ENCODE measurements around the gene ATP5F1E. TPM values are rescaled to one million over a fixed set of nuclear protein-coding genes. Genes with fewer than 3 reads are reported as not detected.
A peak's percentile ranks its signal among the peaks of the same experiment; 100 is the strongest.

ATP5F1E gene
- total RNA-seq, 4 donors from 2014 or later: 11.6 to 35.5 (median 26.0) TPM

- DNase-seq: no peak
- H3K27me3 ChIP-seq: no peaks in the 10 kb centered on the region
- no peaks in the 10 kb centered on the region for H3K36me3 ChIP-seq
- peak overlapping the region in 3 of 4 donors; percentile 31 to 63 (median 34) for H3K27ac ChIP-seq
- H3K4me3 ChIP-seq: no peak overlapping the region
- TF ChIP-seq CTCF (IDR thresholded peaks at IDR 0.05) (no peak), POLR2A (IDR thresholded peaks at IDR 0.05) (no peak)
- 39 to 45% methylated on average over 5 to 8 of the region's 8 CpGs for WGBS, 2 donors
- intact Hi-C loops (cut with DNase I): no loop called here
- peaks cover 25 to 51% (median 32%) of the 10 kb centered on the region in 3 donors for H3K4me1 ChIP-seq
- no peaks in the 10 kb centered on the region for H3K9me3 ChIP-seq
Observed at GRCh38 chr20:59010321-59010994, 21.7 kb downstream of the ATP5F1E start.

- Histone ChIP-seq H3K36me3 (no peaks in the 10 kb centered on the region), H3K4me1 (peaks cover 30 to 67% (median 44%) of the 10 kb centered on the region in 3 donors), H3K9me3 (no peaks in the 10 kb centered on the region), H3K27ac (peak overlapping the region in 1 of 4 donors; percentile 87), H3K4me3 (no peak overlapping the region), H3K27me3 (no peaks in the 10 kb centered on the region)
- TF ChIP-seq CTCF (IDR thresholded peaks at IDR 0.05) (no peak), POLR2A (IDR thresholded peaks at IDR 0.05) (no peak)
- DNase-seq: no peak
- WGBS, 2 donors: 77 to 88% methylated on average over 5 to 7 of the region's 8 CpGs
- intact Hi-C loops (cut with DNase I): no loop called here
Observed at GRCh38 chr20:59008715-59009336, 23.3 kb downstream of the ATP5F1E start.

GRCh38 chr20:59007665-59008511, 24.2 kb downstream of the ATP5F1E start:
- 83% methylated on average over 14 of the region's 24 CpGs; no CpG with 5 or more reads in 1 of the 2 donors for WGBS, 2 donors
- peak overlapping the region; percentile 77 to 90 (median 86) for H3K27ac ChIP-seq
- H3K36me3 ChIP-seq: peaks cover 0 to 7% (median 0%) of the 10 kb centered on the region in 3 donors
- peak overlapping the region; percentile 52 to 85 (median 66) for H3K4me3 ChIP-seq
- DNase-seq: peak; percentile 42
- TF ChIP-seq POLR2A (IDR thresholded peaks at IDR 0.05): no peak
- H3K4me1 ChIP-seq: peaks cover 30 to 76% (median 47%) of the 10 kb centered on the region in 3 donors
- H3K27me3 ChIP-seq: no peaks in the 10 kb centered on the region
- intact Hi-C loops (cut with DNase I): no loop called here
- no peaks in the 10 kb centered on the region for H3K9me3 ChIP-seq

GRCh38 chr20:59006864-59007664, 25.1 kb downstream of the ATP5F1E start, which contains the start of gene CTSZ:
TSS of gene CTSZ (minus strand) at chr20:59007254. CDS start at chr20:59007128, 126 bp downstream.
- no peak for TF ChIP-seq CTCF (IDR thresholded peaks at IDR 0.05)
- TF ChIP-seq POLR2A (IDR thresholded peaks at IDR 0.05): peak in 2 of 4 donors; percentile 49 to 57
- H3K27me3 ChIP-seq: no peaks in the 10 kb centered on the region
- H3K4me3 ChIP-seq: peak within 1 kb of the TSS; percentile 52 to 85 (median 66)
- intact Hi-C loops (cut with DNase I): no loop called here
- no peaks in the 10 kb centered on the region for H3K9me3 ChIP-seq
- no CpG with 5 or more reads among the region's 82 CpGs for WGBS, 2 donors
- H3K36me3 ChIP-seq: peaks cover 0 to 13% (median 0%) of the 10 kb centered on the region in 3 donors
- peaks cover 30 to 80% (median 47%) of the 10 kb centered on the region in 3 donors for H3K4me1 ChIP-seq
- no peak for DNase-seq
- peak within 1 kb of the TSS; percentile 77 to 90 (median 86) for H3K27ac ChIP-seq

Measured in esophagus squamous epithelium (tissue), 5 donors.